ENCODE results near the gene CHST5.

The CHST5 gene

DNA sequence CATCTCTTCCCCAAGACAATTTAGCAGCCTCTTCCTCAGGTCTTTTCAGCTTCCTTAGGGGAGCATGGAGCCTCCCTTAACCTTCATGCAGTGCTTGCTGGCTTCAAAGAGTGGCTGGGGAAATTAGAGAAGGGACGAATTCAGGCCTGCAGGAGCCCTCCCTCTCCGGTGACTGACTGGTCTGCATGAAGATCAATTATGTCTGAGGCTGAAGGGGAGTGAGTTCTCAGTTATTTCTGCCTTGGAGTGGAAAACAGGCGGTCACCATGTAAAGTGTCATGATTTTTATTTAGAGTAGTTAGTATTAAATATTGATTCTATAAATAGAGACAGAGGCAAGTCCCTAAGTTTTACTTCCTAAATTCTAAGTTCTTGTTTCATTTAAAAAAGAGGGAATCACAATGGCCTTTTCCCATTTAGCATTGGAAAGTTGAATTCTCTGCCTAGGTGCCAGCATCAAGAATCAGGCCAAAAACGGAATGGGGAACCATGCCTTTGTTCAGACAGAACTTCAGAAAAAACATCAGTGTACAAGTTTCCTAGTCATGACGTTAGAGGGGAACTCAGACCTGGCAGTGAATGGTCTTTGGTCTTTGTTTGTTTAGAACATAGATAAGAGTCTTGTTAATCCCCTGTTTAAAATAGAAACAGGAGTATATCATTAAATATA is 34.6 kb upstream of the CHST5 start:
- FAIRE-seq = no peak

DNA sequence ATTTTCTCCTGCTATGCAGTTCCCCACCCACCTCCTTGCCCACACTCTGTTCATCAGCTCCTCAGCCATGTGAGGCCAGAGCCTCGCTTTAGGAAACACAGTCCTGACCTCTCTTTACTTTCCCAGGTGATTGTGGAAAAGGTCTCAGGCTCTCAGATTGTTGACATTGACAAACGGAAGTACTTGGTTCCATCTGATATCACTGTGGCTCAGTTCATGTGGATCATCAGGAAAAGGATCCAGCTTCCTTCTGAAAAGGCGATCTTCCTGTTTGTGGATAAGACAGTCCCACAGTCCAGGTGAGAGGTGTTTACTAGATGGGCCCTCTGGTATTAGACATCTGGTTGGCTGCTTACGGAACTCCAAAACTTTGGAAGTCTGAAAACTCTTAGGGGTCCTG is 32.0 kb upstream of the CHST5 start:
- FAIRE-seq (no peak), DNase-seq (ENCODE audit: insufficient read length, low spot score) (no peak)
- no peak for TF ChIP-seq POLR2AphosphoS5 (IDR thresholded peaks at IDR 0.05; ENCODE audit: low read depth, low read length)
- no peak for TF ChIP-seq PAX5 (IDR thresholded peaks at IDR 0.05; ENCODE audit: insufficient read depth, low read length, severe bottlenecking)
- no peak for TF ChIP-seq TAF1 (IDR thresholded peaks at IDR 0.05; ENCODE audit: low read depth, low read length)
- TF ChIP-seq POLR2A (IDR thresholded peaks at IDR 0.05; ENCODE audit: low read depth, low read length) = no peak
- TF ChIP-seq SPI1 (IDR thresholded peaks at IDR 0.05; ENCODE audit: low read depth, low read length) = no peak
- no peak for TF ChIP-seq POU2F2 (IDR thresholded peaks at IDR 0.05; ENCODE audit: low read depth, low read length)

More for the DNA sequence above, 34.6 kb upstream of the CHST5 start:
- DNase-seq (ENCODE audit: insufficient read length, low spot score) = no peak
- TF ChIP-seq PAX5 (IDR thresholded peaks at IDR 0.05; ENCODE audit: insufficient read depth, low read length, severe bottlenecking) (no peak), SPI1 (IDR thresholded peaks at IDR 0.05; ENCODE audit: low read depth, low read length) (peak; percentile 60), POLR2AphosphoS5 (IDR thresholded peaks at IDR 0.05; ENCODE audit: low read depth, low read length) (no peak), TAF1 (IDR thresholded peaks at IDR 0.05; ENCODE audit: low read depth, low read length) (no peak), POLR2A (IDR thresholded peaks at IDR 0.05; ENCODE audit: low read depth, low read length) (no peak), POU2F2 (IDR thresholded peaks at IDR 0.05; ENCODE audit: low read depth, low read length) (no peak)

DNA sequence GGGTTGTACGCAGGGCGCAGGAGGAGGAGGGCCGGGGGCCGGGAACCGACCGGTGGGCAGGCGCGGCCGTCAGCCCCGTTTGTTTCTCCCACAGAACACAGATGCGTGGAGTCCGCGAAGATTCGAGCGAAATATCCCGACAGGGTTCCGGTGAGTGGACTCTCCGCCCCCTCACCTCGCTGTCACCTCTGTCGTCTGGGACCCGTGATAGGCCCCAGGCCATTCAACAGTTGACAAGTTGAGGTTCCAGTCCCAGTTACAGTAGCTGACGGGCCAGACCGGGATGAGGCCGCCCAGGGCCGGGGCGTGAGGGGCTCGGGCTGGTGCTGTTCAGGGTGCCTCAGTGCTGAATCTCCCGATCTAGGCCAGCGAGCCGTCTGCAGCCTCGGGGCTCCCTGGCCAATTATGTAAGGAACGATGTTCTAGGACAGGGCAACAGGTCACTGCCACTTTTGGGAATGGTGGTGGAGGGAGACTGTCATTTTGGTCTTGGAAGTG is 30.9 kb upstream of the CHST5 start:
- DNase-seq (ENCODE audit: insufficient read length, low spot score) (no peak), FAIRE-seq (no peak)
- TF ChIP-seq POLR2A (IDR thresholded peaks at IDR 0.05; ENCODE audit: low read depth, low read length) = no peak
- 0 out of 2 replicates have a peak, but pooled peaks have one; percentile 2 for TF ChIP-seq POU2F2 (IDR thresholded peaks at IDR 0.05; ENCODE audit: low read depth, low read length)
- no peak for TF ChIP-seq PAX5 (IDR thresholded peaks at IDR 0.05; ENCODE audit: insufficient read depth, low read length, severe bottlenecking)
- TF ChIP-seq SPI1 (IDR thresholded peaks at IDR 0.05; ENCODE audit: low read depth, low read length) = no peak
- TF ChIP-seq POLR2AphosphoS5 (IDR thresholded peaks at IDR 0.05; ENCODE audit: low read depth, low read length) = no peak
- TF ChIP-seq TAF1 (IDR thresholded peaks at IDR 0.05; ENCODE audit: low read depth, low read length) = no peak

DNA sequence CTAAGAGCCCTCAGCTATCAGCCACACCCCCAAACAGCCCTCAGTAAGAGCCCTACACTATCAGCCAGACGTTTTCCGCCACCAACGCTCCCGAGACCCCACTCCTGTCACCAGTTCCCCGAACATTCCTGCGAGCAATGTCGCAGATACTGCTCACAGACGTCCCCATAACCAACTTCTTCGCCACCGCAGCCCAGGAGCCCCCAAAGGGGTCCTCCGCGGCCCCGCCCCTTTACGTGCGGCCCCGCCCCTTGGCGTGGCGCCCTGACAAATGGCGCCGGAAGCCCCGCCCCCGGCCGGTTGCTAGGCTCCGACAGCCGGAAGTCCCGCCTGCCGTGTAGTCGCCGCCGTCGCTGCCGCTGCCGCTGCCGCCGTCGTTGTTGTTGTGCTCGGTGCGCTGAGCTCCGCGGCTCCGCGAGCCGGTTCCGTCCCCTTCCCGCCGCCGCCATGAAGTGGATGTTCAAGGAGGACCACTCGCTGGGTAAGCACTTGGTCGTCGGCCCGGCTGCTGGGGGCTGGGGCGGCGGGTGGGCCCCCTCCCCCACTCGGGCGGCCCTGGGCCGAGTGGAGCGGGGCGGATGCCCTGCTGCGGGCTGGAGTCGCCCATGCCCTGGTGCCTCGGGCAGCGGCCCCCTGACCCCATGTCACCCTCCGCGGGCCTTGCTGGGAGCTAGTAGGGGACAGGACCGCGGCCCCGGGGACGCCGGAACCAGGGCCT is 30.3 kb upstream of the CHST5 start, which contains the start of gene GABARAPL2:
Gene GABARAPL2, plus strand, starts transcription at position 340 of the 718 bp plus-strand sequence. Its CDS starts 108 bp downstream, at position 448.
- no peak for TF ChIP-seq POLR2A (IDR thresholded peaks at IDR 0.05; ENCODE audit: low read depth, low read length)
- 0 out of 2 replicates have a peak, but pooled peaks have one; percentile 9 for TF ChIP-seq POU2F2 (IDR thresholded peaks at IDR 0.05; ENCODE audit: low read depth, low read length)
- 0 out of 2 replicates have a peak, but pooled peaks have one; percentile 37 for TF ChIP-seq SPI1 (IDR thresholded peaks at IDR 0.05; ENCODE audit: low read depth, low read length)
- DNase-seq (ENCODE audit: insufficient read length, low spot score) = peak; percentile 82
- FAIRE-seq = peak; percentile 93

DNA sequence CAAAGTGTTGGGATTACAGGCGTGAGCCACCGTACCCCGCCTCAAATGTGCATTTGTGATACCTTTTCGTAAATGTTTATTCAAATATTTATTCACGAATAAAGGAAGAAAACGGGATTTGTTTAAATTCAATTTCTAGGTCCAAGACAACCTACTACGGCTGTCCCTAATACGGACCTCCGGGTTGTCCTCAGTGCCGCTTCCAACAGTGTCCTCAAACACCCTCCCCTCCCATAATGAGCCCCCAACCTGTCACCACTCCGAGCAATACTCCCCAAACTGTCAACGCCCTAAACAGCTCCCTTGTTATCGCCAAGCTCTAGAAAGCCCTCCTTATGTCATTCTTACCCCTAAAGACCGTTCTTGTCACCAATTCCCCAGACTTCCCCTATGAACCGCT is 29.7 kb upstream of the CHST5 start:
- FAIRE-seq (no peak), DNase-seq (ENCODE audit: insufficient read length, low spot score) (no peak)
- TF ChIP-seq TAF1 (IDR thresholded peaks at IDR 0.05; ENCODE audit: low read depth, low read length) (no peak), POLR2A (IDR thresholded peaks at IDR 0.05; ENCODE audit: low read depth, low read length) (0 out of 2 replicates have a peak, but pooled peaks have one; percentile 4)

DNA sequence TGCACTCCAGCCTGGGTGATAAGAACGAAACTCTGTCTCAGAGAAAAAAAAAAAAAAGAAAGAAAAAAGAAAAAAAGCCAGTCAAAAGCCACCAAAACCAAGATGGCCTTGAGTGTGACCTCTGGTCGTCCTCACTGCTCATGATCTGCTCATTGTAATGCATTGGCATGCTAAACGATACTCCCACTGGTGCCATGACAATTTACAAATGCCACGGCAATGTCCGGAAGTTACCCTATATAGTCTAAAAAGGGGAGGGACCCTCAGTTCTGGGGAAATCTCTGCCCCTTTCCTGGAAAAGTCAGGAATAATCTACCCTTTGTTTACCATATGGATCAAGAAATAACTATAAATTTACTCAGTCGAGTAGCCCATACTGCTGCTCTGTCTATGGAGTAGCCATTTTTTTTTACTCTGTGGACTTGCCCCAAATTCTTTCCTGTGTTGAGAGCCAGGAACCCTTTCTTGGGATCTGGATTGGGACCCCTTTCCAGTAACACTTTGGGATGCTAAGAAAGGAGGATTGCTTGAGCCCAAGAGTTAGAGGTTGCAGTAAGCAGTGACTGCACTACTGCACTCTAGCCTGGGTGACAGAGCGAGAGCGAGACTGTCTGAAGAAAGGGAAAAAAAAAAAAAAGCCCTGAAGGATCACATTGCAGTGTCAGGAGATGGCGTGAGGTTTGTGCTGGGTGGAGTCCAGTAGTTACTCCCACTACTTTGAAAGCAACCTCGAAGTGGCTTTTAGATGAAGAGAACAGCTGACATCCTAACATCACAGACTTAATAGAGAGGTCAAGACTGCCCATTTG is 23.9 kb upstream of the CHST5 start:
- DNase-seq (ENCODE audit: insufficient read length, low spot score) (no peak), FAIRE-seq (no peak)
- no peak for TF ChIP-seq PAX5 (IDR thresholded peaks at IDR 0.05; ENCODE audit: insufficient read depth, low read length, severe bottlenecking)

DNA sequence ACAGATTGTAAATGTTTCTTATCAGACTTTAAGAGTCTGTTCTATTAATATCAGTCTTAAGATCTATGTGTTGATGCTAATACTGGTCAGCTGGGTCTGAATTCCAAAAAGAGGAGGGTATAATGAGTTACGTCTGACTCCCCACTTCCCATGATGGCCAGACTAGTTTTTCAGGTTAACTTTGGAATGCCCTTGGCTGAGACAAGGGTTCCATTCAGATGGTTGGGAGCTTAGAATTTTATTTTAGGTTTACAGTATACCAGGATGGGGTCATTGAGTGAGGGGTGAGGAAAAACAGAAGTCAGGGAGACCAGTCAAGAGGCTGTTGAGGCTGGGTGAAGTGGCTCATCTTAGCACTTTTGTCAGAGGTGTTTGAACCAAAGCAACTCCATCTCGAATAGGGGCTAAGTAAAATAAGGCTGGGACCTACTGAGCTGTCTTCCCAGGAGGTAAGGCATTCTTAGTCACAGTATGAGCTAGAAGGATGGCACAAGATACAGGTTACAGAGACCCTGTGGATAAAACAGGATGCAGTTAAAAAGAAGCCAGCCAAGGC is 23.0 kb upstream of the CHST5 start:
- no peak for TF ChIP-seq POLR2AphosphoS5 (IDR thresholded peaks at IDR 0.05; ENCODE audit: low read depth, low read length)
- DNase-seq (ENCODE audit: insufficient read length, low spot score) = no peak
- no peak for FAIRE-seq

DNA sequence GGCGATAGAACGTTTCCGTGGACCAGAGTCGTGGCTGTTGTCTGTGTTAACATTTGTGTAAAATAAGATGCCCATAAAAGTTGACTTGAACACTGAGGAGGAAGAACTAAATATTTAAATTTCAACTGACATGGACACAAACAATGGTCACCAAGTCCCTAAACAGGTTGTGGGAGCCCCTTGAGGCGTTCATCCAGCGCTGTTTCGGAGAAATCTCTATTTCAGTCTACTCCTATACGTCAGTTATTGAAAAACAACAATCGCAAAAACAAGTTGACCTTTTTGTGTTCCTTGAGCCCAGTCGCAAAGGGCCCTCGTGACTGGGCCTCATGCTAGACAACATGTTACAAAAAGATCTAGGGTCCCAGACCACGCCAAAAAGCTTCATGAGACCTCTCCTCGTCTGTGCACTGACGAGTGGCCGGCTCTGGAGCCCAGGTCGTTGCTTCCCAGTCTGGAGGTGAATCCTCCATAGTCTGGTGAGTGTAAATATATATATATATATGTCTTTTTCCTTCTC is 20.6 kb upstream of the CHST5 start:
- no peak for DNase-seq (ENCODE audit: insufficient read length, low spot score)
- no peak for FAIRE-seq
- TF ChIP-seq POLR2A (IDR thresholded peaks at IDR 0.05; ENCODE audit: low read depth, low read length) (no peak), POLR2AphosphoS5 (IDR thresholded peaks at IDR 0.05; ENCODE audit: low read depth, low read length) (no peak), TAF1 (IDR thresholded peaks at IDR 0.05; ENCODE audit: low read depth, low read length) (no peak), SPI1 (IDR thresholded peaks at IDR 0.05; ENCODE audit: low read depth, low read length) (no peak), POU2F2 (IDR thresholded peaks at IDR 0.05; ENCODE audit: low read depth, low read length) (no peak), PAX5 (IDR thresholded peaks at IDR 0.05; ENCODE audit: insufficient read depth, low read length, severe bottlenecking) (no peak)

DNA sequence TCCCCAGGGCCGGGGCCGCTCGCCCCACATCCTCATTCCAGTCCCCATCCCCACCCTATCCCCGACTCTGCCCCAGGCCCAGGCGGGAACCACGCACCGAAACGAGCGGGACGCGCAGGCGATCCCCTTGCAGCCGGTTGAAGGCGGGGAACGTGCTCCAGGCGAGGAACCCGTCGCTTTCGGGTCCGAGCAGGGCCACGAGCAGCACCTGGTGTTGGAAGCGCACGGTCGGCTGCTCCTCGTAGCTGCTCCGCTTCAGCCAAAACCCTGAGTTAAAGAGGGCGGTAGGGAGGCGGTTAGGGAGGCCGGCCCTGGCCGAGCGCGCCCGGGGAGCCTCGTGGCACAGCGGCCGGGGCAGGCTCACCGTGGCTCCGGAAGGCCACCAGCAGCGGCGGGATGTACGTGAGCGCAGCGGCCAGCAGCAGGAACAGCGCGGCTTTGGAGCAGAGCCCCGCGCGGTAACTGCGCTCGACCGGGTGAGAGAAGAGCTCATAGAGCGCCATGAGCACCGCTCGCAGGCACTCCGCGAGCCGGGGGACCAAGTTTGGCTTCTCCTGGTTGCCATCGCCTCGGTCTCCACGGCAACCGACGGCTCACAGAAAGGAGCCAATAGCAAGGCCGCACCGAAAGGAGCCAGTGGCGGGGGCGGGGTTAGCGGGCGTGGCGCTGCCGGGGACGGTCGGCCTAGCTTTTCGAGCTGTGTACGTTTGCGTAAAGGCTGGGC is 20.0 kb upstream of the CHST5 start, which contains the start of gene TMEM231:
Gene TMEM231, minus strand, starts transcription at position 546 of the 724 bp plus-strand sequence. Its CDS starts 43 bp downstream, at position 503.
- FAIRE-seq = peak; percentile 99
- TF ChIP-seq PAX5 (IDR thresholded peaks at IDR 0.05; ENCODE audit: insufficient read depth, low read length, severe bottlenecking) (peak; percentile 38), POLR2A (IDR thresholded peaks at IDR 0.05; ENCODE audit: low read depth, low read length) (peak; percentile 44), POU2F2 (IDR thresholded peaks at IDR 0.05; ENCODE audit: low read depth, low read length) (no peak), TAF1 (IDR thresholded peaks at IDR 0.05; ENCODE audit: low read depth, low read length) (no peak)
- peak; percentile 97 for DNase-seq (ENCODE audit: insufficient read length, low spot score)
